GM18858 (cell line): ENCODE measurements around the gene CHST11.

ENCODE experiments used
- ATAC-seq: cut with Tn5 transposase; IDR thresholded peaks from one replicate; pipeline ENCODE4 v1.9.1; 2021; ENCODE audit not compliant: unreplicated experiment

Gene CHST11

GRCh38 chr12:104456417-104456949, at the start of gene CHST11:
TSS of gene CHST11 (plus strand) at chr12:104456948.
- ATAC-seq, result peak; percentile 68

DNA sequence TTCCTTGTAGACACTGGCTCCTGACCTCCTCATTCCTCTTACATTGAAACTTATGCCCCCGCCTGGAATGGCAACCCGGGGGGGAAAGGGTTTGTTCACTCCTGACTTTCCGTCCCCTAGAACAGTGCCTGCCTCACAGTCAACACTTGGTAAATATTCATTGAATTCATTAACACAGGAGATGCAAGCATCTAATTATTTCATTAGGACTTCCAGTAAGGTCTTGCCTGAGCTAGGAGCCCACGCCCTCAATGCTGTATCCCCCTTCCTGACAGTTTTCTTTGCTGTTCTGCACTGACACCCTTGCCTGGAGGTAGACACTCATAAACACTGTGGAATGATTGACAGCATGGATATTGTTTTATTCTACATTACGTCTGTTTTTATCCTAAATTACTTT, 49.3 kb upstream of the CHST11 start:
- ATAC-seq, result no peak

GRCh38 chr12:104407922-104408321, 48.8 kb upstream of the CHST11 start:
- no peak for ATAC-seq

DNA sequence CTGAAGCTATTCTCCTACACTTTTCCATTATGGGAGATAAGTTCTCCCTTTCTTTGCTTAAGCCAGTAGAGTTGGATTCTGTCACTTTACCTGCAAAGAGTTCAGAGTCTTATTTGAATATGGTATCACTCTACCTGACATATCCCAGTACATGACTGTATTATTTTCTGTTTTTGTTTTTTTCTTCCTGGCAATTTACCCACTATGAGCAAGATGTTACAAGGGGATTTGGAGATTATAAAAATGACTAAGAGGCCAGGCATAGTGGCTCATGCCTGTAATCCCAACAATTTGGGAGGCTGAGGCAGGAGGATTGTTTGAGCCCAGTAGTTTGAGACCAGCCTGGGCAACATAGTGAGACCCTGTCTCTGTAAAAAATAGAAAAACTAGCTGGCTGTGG, 46.4 kb upstream of the CHST11 start:
- ATAC-seq, result no peak

- no peak for ATAC-seq
Observed at GRCh38 chr12:104410786-104411185, 46.0 kb upstream of the CHST11 start.

DNA sequence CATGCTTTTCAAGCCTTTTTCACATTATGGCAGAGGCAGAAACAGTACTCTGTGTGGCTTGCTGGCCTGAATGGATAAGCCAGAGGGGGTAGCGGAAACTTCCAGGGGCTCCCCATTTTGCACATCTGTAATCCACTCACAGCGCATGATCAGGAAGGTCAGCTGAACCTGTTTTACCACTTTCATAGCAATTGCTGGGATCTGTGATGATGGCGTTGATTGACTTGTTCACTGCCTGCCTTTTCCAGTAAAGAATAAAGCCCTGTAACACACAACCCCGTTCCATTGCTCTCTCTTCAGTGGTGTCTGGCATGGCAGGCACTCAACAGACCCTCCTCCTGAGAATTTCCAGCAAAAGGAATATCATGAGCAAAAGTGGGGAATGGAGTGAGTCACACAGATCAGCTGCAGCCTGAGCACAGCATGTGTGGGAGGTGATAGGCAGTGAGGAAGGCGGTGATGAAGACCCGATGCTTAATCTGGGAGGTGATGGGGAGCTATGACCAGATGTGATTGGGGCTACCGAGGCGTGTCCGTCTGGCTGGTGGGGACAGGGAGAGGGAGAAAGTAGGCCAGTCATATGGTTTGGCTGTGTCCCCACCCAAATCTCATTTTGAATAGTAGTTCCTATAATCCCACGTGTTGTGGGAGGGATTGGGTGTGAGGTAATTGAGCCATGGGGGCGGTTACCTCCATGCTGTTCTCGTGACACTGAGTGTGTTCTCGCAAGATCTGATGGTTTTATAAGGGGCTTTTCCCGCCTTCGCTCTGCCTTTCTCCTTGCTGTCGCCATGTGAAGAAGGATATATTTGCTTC, 44.7 kb upstream of the CHST11 start:
- ATAC-seq, result no peak

GRCh38 chr12:104412681-104413080, 44.1 kb upstream of the CHST11 start:
- ATAC-seq, result no peak

DNA sequence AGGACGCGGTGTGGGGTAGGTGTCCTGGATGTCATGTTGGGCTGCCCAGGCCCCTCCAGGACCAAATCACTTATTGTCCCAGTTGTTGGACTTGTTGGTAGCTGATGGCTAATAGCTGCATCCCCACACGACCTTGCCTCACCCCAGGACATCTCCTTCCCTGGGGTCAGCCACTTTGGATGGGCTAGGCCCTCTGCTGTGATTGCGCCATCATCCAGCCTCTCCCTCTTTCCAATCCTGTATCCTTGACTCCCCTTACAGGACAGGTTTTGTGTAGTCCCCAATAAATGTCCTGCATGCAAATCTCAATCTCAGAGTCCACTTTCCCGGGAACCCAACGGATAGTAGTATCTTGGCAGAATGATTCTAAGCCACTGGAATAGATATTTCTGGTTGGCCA, 43.4 kb upstream of the CHST11 start:
- ATAC-seq, result no peak

- ATAC-seq, result no peak
Observed at GRCh38 chr12:104414581-104415341, 42.0 kb upstream of the CHST11 start.

DNA sequence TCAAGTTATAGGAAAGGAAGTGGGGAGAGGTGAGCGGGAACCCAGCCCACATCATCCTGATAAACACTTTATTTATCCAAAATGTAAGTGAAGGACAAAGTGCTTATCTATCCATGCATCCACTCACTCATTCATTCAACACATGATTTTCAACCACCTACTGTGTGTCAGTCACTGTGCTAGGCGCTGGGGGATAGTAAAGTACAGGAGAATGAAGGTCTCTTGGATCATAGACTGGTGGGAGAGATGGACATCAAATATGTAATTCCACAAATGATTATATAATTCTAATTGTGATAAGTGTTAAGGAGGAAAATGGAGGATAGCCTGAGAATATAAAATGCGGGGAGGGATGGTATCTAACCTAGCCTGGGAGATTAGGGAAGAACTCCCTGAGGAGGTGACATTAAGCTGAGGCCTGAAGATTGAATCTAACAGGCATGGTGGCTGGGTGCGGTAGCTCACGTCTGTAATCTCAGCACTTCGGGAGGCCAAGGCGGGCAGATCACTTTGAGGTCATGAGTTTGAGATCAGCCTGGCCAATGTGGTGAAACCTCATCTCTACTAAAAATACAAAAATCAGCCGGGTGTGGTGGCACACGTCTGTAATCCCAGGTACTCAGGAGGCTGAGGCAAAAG, 41.3 kb upstream of the CHST11 start:
- no peak for ATAC-seq

GRCh38 chr12:104416136-104416535, 40.6 kb upstream of the CHST11 start:
- ATAC-seq, result no peak

DNA sequence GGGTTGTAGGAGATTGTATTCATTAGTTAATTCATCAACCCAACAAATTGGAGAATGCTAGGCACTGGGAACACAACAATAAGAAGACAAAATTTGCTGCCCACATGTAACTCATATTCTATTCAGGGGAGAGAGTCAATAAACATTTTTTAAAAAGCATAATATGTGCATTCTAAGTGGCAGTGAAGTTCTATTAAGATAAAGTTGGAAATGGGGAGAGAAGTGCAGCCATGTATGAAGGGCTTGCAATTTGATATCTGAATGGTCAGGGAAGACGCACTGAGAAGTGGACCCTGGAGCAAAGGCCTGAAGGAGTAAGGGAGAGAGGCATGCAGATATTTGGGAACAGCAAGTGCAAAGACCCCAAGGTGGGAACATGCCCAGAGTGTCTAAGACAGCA, 40.2 kb upstream of the CHST11 start:
- no peak for ATAC-seq

GRCh38 chr12:104419717-104420116, 37.0 kb upstream of the CHST11 start:
- no peak for ATAC-seq

GRCh38 chr12:104420868-104421267, 35.9 kb upstream of the CHST11 start:
- no peak for ATAC-seq

DNA sequence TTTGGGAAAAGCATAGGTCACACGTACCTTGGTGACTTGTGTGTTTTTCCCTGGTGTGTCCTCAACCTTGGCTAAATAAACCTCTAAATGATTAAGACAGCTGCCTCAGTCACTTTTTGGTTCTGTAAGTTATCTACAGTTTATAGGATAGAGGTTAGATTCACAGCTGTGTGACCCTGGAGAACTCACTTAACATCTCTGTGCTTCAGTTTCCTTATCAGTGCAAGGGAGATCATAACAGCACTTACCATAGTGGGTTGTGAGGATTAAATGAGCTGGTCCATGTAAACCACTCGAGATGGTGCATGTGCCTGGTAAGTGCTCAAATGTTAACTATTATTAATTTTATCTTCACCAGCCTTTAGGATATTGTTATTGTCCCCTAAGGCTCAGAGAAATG, 35.4 kb upstream of the CHST11 start:
- no peak for ATAC-seq

DNA sequence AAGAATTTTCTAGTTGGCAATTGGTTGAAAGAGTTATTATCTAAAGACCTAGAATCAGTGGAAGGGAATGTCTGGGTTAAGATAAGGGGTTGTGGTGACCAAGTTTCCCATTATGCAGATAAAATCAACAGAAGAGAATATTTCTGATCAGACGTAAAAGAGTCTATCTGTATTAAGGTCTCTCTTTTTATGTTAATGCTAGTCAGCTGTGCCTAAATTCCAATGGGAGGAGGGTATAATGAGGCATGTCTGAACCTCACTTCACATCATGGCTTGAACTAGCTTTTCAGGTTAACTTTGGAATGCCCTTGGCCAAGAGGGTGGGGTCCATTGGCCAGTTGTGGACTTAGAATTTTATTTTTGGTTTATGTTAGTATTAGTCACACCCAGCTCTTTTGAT, 34.3 kb upstream of the CHST11 start:
- no peak for ATAC-seq

DNA sequence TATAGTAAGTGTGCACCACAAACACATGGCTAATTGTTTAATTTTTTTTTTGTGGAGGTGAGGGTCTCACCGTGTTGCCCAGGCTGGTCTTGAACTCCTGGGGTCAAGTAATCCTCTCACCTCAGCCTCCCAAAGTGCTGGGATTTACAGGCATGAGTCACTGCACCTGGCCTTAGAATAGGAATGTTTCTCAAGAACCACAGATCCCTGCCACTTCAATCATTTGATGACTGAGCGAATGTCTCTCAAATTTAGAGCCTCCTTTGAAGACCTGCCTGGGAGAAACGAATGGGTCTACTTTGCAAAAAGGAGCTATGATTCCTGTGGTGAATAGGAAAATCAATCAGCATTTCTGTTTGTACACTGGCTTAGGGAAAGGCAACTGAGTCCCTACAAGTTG, 33.5 kb upstream of the CHST11 start:
- ATAC-seq, result no peak

DNA sequence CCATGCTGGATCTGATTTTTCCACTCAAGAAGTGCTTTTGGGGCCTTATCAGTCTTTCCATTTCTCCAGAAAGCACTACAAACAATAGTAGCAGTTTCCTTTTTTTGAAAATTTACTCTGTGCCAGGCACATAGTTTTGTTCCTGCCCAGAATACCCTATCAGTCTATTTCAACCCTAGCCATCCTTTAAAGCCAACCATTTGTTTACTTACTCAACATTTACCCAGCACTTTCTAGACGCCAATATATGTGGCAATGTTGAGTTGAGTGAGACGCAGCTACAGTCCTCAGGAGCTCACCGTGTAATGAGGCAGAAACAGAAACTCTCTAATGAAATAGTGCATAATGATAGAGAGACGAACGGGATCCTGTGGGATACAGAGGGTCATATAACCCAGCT, 32.9 kb upstream of the CHST11 start:
- no peak for ATAC-seq

DNA sequence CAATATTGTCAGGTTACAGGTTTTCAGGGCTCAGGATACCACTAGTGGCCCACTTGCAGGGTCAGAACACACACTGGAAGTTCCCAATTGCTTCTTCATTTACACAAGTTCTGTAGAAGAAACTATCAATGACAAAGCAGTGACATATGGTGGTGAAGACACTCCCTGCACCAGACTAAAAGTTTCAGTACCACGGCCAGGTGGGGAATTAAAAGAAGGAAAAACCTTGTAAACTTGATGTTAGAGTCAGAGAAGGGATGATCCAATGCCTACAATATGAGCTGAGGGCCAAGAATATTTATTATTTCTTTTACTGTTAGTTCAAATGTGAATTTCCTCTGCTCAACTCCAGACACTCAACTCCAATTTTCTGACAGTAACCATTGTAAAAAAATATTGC, 31.8 kb upstream of the CHST11 start:
- ATAC-seq, result no peak

DNA sequence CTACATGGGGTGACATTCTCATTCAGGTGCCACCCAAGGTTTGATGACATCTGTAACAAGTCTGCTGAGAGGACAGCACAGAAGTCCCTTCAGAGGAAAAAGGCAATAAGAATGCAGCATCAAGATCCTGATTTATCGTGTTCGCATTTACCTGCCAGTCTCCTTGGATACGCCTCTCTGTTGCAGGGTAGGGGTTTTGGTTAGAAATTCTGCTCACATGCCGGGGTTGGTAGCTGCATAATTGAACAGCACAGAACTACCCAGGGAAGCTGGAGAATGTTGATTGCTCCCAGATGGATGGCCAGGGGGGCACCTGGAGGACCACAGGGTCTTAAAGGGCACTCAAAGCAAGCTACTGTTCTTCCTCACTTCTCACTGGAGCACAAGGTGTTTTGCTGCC, 31.1 kb upstream of the CHST11 start:
- no peak for ATAC-seq

DNA sequence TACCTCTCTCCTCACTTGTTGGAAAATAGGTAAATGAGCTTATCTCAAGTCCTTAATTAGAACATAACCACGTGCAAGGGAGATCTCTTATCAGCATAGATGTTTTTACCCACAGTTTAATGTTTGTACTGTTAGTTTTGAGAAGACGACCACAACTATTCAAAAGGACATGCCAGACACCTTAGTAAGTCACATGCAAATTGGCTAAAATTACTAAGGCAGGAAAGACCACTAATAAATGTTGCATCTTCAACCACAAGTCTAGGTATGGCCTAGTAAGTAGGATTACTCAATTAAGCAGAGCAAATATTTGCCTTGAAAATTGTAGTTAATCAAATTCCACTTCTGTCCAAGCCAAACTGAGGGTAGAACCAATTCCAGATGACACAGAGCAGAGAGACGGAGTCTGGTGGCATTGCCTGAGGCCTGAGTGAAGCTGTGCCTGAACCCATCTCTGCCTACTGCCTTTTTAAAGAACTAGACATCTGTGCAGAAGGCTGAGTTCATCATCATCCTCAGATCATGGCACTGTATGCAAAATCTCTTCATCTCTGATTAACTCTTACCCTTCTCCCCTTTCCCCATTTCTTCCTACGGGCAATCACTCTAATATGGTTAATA, 29.7 kb upstream of the CHST11 start:
- no peak for ATAC-seq
